HG02571 (cell line): ENCODE data around the gene POU6F1.
"Not testable (repeated sequence)": the region's sequence is repeated elsewhere in the genome, so short reads cannot be mapped to it uniquely, and the experiment has no call there.

Experiments used
- ATAC-seq: cut with Tn5 transposase; IDR thresholded peaks from one replicate; pipeline ENCODE4 v1.9.1; 2021; ENCODE audit warnings: mild to moderate bottlenecking, moderate library complexity; ENCODE audit not compliant: unreplicated experiment

The POU6F1 gene

DNA sequence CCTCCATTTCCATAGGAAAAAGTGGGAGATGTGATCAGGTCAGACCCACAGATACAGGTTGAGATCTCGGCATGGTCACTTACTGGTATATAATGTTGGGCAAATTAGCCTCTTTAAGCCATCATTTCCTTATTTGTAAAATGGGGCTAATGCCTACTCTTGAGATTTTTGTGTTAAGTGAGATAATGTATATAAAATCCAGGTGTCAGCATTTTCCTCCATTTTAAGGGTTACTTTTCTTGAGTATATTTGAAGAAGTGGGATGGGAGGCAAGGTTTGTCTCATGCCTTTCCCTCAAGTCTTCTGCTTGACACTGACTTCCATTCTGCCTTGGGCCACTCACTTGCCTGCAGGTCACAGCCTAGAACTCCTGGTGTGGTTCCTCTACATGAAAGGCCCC is 10.1 kb upstream of the POU6F1 start:
- ATAC-seq, result no peak

DNA sequence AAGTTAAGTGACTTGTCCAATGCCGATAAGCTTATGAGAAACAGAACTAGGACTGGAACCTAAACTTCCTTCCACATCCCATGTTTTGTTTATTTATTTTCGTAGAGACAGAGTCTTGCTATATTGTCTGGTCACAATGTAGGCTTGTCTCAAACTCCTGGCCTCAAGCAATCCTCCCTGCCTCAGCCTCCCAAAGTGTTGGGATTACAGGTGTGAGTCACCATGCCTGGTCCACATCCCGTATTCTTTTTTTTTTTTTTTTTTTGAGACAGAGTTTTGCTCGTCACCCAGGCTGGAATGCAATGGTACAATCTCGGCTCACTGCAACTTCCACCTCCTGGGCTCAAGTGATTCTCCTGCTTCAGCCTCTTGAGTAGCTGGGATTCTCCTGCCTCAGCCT is 9.2 kb upstream of the POU6F1 start:
- not testable (repeated sequence) for ATAC-seq

DNA sequence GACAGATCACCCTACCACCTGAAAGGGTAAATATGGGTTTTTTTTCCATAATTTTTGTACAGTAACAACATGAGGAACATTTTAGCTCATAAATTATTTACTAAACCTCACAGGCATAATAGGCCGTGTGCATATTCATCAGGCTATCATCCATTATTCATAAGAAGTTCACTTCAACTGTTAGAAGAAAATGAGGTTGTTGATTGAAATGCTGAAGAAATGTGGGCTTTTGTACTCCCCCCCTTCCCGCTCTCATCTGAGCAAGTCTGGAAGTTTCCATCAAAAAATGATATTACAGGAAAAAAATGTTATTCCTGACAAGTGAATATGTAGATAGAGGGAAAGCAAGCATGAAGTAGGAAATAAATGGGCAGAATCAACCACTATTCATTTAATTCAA is 7.9 kb upstream of the POU6F1 start:
- no peak for ATAC-seq

DNA sequence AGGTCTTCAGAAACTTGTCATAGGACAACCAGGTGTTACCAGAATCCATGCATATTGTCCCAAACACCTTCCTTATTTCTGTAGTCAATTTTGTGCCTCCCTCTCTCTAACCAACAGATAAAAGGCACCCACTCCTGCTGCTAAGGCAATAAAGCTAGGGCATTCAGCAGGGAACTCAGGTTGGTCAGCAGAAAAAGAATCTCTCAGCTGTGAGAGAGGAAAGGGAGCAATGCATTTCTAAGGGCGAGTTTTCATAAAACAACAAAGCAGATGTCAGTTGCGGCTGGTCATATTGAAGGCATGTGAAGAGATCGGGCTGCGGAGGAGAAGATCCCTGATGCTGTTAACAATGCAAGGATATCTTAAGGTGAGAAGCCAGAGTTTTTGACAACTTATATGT is 7.4 kb upstream of the POU6F1 start:
- ATAC-seq, result no peak

DNA sequence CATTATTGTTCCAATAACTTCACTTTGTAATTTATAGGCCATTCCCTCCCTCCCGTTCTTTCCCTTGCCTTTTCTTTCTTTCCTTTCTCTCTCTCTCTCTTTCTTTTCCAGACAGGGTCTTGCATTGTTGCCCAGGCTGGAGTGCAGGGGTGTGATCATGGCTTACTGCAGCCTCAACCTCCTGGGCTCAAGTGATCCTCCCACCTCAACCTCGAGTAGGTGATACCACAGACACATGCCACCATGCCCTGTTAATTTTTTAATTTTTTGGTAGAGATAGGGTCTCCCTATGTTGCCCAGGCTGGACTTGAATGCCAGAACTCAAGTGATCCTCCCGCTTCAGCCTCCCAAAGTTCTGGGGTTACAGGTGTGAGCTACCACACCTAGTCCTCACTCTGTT is 6.8 kb upstream of the POU6F1 start:
- ATAC-seq, result no peak

DNA sequence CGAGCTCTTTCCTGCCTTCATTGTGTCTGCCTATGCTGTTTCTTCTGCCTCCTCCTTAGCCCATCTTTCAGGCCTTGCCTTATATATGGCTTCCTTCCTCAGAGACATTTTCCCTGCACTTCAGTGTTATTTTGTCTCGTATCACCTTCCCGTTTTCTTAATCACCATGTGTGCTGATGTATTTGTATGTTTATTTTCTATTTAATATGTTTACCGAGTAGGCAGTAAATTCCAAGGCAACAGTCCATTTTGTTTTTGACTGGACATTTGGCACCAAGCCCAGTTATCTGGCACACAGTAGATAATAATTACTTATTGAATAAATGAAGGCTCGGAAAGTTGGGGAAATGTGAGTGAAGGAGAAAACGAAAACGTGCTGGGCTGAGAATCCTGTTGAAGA is 4.6 kb upstream of the POU6F1 start:
- no peak for ATAC-seq

DNA sequence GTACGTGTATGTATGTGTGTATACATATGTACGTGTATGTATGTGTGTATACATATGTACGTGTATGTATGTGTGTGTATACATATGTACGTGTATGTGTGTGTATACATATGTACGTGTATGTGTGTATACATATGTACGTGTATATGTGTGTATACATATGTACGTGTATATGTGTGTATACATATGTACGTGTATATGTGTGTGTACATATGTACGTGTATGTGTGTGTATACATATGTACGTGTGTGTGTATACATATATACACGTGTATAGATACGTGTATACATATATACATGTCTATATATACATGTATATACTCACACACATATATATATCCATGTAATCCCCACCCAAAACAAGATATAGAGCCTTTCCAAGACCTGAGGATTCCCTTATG is 2.0 kb upstream of the POU6F1 start:
- ATAC-seq, result not testable (repeated sequence)

DNA sequence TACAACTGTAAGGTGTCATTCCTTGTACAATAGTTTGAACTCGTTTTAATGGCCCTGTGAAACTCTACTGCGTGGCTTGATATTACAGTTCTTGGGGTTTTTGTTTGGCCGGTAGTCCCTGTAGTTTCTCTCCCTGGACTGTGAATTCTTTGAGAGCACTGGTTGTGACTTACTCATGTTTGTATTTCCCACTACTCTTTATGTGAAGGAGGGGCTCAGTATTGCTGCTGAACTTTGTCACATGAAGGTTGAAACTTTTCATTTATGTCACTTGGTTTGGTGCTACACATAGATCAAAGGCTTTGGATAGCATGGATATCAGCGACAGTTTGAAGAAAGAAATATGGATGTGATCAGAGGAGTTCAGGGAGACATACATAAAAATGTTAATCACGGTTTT is 1.5 kb upstream of the POU6F1 start:
- ATAC-seq, result no peak

DNA sequence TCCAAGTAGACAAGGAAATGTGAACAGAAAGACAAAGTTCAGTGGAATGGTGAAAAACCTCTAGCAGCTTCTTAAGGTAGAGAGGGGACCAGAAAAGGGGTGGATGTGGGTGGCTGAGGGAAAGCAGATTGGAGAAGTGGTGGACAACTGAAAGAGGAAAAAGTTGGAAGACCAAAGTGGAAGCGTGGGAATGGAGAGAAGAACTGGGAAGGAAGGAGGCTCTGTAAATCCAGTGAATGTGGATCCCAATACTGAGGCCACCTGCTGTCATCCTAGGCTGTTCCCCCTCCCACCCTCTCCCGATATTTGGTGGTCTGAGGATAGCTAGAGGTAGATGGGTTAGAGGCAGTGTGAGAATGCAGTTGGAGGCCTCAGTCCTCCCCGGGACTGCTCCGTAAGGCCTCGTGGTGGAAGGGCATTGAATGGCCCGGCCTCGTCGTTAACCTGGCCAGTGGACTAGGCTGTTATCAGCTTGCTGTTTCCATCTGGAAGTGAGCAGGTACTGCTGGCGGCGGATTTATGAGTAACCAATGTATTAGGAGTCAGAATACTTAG is 822 bp upstream of the POU6F1 start:
- ATAC-seq, result no peak

DNA sequence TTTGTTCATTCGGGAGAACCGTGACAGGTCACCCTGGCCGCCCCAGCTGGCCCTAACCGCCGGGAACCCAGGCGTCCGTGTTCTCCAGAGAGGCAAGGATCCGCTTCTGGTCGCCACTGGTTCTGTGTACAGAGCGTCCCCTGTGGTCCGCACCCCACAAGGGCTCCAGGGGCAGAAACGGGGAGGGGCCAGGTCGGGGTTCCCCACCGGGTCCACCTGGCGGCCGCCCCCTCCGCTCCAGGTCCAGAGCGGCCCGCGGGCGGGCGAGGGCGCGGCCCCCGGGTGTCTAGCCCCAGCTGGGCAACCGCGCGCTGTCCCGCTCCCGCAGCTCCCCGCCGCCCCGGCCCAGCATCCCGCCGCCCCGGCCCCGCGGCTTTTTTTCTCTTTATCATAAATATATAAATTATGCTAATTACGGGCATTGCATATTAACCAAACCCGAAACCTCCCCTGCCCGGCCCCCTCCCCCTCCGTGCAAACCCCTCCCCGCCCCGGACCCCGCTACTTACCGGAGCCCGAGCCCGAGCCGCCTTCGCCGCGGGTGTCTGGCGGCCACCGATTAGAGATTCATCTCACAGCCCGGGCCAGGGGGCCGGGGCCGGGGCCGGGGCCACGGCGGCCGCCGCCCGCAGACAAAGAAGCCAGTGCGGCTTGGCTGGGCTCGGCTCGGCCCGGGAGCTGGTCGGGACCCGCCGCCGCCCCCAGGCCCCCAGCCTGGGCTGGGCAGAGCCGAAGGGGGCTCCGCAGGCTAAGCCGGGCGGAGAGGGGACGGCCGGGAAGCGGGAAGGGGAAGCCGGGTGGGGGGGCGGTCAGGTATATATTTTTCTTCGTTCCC is 512 bp downstream of the POU6F1 start:
- ATAC-seq, result peak; percentile 40

DNA sequence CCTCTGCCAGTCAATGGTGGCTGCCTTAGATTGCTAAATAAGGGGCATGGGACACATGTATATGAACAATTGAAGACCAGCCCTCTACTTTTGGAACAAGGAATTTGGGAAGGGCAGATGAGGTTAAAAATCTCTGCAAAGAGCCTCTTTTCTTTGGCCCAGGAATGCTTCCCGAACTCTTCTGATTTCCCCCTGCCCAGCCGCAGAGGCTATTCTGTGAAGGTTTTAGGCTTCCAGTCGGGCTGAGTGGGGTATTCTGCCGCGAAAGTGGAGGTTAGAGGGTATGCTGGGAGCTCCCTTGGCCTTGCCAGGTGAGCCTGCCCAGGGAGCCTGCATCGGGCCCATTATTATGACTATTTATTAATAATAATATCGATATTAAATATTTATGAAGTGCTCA is 1.2 kb downstream of the POU6F1 start:
- ATAC-seq, result no peak

DNA sequence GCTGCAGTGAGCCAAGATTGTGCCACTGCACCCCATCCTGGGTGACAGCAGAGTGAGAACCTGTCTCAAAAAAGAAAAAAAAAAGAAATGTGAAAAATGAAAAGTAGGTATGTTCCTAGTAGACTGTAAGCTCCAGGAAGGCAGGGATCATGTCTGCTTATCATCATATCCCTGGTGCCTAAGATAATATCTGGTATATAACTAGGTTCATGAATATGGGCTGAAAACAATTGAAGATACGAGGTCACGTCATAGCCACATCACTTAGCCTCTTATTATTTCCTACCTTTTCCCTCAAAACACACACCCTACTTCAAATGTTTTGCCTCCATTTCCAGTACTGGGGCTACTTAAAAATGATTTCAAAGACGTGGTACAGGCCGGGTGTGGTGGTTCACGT is 3.0 kb downstream of the POU6F1 start:
- no peak for ATAC-seq

DNA sequence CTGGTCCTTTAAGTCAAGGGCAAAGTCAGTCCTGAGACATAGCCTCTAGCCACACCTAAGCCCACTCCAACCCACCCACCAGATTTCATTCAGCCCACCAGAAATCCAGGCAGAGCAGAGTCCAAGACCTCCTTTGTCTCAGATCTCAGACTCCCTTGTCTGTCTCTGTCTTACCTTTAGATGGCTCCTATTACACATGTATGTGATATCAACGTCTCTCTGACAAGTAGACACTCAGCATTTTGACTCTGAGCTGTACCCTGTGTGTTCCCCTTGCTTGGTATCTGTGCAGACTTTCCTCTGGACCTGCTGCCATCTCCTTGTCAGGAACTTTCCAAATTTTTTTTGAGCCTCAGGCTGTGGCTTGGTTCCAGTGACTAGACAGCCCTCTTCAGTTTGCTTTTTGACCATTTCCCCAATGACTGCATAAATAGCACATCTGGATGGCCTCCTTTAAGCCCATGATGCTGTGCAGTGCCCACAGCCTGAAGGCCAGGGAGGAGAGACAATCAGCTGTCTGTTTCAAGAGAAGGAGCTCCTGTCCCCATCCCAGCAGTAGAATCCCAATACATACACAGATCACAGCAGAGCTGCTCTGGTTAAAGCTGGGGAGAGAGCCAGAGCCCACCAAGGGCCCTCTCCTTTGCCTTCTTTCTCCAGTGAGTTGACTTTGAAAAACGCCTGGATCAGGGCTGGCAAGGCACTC is 7.0 kb downstream of the POU6F1 start:
- ATAC-seq, result no peak

DNA sequence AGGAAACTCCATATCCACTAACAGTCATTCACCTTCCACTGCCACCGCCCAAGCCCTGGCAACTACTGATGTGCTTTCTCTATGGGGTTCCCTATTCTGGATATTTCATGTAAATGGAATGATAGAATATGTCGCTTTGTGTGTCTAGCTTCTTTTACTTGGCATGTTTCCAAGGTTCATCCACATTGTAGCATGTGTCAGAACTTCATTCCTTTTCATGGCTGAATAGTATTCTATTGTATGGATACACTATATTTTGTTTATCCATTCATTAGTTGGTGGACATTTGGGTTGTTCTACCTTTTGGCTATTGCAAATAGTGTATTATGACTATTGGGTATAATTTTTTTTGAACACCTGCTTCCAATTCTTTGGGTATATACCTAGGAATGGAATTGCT is 8.6 kb downstream of the POU6F1 start:
- ATAC-seq, result no peak

DNA sequence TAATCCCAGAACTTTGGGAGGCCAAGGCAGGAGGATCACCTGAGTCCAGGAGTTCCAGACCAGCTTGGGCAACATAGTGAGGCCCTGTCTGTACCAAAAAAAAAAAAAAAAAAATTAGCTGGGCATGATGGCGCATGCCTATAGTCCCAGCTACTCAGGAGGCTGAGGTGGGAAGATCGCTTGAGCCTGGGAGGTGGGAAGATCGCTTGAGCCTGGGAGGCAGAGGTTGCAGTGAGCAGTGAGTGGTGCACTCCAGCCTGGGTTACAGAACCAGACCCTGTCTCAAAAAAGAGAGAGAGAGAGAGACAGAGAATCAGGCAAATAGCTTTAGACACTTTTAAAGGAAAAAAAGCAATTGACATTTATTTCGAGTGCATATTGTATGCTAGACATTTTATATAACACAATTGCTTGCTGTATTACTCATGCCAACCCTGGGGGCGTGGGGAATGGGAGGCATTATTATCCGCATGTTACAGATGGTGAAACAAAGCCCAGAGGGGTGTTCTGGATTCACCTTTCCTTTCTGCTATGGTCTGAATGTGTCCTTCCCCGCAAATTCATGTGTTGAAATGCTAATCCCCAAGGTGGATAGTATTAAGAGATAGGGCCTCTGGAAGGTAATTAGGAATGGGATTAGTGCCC is 9.7 kb downstream of the POU6F1 start:
- ATAC-seq, result no peak

DNA sequence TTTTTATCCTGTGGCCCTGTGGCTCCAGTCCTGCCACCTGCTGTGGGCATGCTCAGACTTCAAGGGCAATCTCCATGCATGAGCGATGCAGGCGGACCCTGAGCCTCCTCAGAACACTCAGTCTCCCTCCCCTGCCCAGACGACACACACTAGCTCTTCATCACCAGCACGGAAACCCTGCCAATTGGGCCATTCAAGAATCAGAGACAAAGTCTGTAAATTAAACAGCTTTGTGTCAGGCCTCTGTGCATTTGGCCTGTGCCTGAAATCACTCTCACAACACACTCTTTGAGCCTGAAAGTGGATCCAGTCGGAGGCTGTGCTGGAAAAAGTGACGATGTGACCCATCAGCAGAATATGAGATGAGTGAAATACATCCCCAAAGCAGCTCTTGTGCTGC is 12.5 kb downstream of the POU6F1 start:
- no peak for ATAC-seq

DNA sequence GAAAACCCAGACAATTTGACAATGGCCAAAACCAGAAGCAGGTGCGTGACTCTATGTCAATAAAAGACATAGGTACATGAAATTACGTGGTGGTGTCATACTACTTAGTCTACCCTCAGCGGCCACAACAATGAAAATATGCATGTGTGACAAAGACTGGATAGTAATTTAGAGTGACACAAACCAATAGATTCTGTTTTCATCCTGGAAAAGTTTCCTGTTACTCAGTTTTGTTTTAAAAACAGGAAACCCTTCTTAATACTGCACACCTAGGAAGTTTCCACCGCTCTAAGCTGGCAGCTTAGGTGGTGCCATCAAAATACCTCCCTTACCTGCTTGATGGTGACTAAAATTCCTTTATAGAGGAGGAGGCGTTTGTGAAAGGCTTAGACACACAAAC is 15.1 kb downstream of the POU6F1 start:
- ATAC-seq, result no peak

DNA sequence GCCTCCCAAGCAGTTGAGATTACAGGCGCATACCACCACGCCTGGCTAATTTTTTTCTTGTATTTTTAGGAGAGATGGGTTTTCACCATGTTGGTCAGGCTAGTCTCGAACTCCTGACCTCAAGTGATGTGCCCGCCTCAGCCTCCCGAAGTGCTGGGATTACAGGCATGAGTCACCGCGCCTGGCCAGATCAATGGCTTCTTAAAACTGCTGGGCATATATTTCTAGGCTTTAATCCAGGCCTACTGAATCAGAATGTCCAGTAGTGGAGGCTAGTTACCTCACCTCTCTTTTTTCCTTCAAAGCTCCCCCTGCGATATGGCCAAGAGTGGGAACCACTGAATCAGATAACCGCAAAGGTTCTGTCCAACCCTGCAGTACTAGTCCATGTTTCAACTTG is 17.1 kb downstream of the POU6F1 start:
- ATAC-seq, result no peak

DNA sequence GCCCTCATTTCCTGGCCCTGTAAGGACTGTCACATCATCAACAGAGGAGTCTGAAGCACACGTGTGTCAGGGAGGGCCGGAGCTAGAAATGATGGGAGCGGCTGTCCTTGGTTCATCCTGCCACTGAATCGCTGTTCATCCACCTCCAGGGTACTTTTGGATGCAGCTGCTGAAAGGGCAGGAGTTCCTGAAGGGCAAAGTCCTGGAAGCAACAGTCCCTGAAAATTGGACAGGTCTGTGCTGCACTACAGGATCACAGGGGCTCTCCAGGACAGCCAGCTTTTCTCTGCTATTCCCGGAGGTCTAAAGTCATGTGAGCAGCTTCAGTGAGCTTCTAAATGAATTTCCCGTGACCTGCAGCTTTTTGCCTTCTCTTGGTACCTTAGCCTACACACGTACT is 17.7 kb downstream of the POU6F1 start:
- ATAC-seq, result no peak

DNA sequence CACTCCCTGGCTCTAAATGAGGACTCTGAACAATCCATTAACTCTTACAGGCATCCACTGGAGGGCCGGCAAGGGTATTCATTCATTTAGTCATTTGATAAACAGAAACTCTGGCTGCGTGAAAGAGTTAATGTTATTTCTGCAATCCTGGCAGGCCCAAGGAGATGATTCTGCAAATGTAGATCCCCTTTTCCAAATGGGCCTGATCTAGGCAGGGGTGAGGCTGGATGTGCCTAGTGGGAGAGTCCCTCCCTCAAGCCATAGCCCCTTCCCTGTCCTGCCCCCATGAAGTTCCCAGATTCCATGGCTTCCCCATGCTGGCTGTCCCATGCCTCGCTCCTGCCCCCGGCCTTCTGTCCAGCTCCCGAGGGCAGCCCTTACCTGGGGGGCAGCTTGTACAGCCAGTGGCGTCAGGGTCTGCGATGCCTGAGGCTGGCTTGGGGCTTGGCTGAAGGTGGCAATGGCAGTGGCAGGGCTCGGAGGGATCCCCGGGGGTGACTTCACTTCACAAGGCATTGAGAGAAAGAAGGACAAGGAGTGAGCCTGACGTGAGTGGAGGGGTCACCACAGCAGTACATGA is 18.4 kb downstream of the POU6F1 start:
- no peak for ATAC-seq

DNA sequence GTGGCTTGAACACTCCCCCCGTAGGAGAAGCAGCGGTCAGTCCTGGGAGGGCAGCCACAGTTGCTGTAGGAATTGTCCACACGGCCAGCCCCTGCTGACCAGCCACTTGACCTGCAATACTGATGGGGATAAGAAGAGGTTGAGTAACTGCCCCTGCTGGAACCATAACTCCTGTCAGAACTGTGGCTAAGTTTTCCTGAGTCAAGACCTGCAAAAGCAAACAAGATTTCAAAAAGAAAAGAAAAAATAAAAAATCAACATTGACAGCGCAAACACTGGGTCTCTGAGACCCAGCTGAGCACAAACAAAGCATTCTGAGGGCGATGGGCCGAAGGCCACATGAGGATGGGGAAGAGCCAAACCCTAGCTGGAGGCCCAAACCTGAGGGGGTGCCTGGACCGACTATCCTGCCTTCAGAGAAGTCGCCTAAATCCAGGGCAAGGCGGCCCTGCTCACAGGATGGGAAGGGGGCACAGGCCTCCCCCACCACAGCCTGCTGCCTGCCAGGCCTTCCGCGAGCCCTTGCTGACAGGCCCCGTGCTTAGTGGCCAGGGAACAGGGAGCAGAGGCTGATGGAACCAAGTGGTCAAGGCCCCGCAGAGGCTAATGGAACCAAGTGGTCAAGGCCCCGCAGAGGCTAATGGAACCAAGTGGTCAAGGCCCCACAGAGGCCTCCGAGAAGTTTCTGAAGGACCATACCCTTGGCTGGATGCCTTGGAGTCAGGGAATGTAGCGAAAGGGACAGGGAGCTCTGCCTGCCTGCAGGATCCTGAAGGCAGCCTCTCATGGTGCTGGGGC is 19.1 kb downstream of the POU6F1 start:
- ATAC-seq, result no peak
